Lower lobe of right lung (tissue), 2 donors: ENCODE results near the gene MAPKAPK3. TPM values are rescaled to one million over a fixed set of nuclear protein-coding genes. Genes with fewer than 3 reads are reported as not detected.

Experiments
- ATAC-seq, 2 donors: fragments of 200-7000 bp; cut with Tn5 transposase; one replicate each; pipeline ENCODE4 v1.9.1; 2020 to 2022; ENCODE audit warnings: mild to moderate bottlenecking in 2 of 2, moderate library complexity in 2 of 2
- DNase-seq: peaks from one replicate; pipeline ENCODE4 v3.0.0-alpha.2; 2020
- H3K27ac ChIP-seq: fragments of 200-600 bp; one replicate; pipeline ENCODE4 v1.8.0; 2022
- H3K27me3 ChIP-seq: fragments of 200-600 bp; one replicate; pipeline ENCODE4 v1.8.0; 2022; ENCODE audit warnings: low read depth
- H3K36me3 ChIP-seq: fragments of 200-600 bp; one replicate; pipeline ENCODE4 v1.8.0; 2022; ENCODE audit warnings: mild to moderate bottlenecking
- H3K4me1 ChIP-seq: fragments of 200-600 bp; one replicate; pipeline ENCODE4 v1.8.0; 2022
- H3K4me3 ChIP-seq: fragments of 200-600 bp; one replicate; pipeline ENCODE4 v1.8.0; 2022; ENCODE audit warnings: mild to moderate bottlenecking
- H3K9me3 ChIP-seq: fragments of 200-600 bp; one replicate; pipeline ENCODE4 v1.8.0; 2022
- CTCF ChIP-seq: fragments of 200-600 bp; IDR thresholded peaks from one replicate; pipeline ENCODE4 v1.8.0; 2022; ENCODE audit warnings: antibody characterized with exemption, mild to moderate bottlenecking
- intact Hi-C: fragments of 100-400 bp; cut with DNase I; formaldehyde crosslinking; loops from one replicate; pipeline ENCODE4 v1.11.0; 2022
- total RNA-seq: library from RNA; stranded (reverse); fragmentation: NEBNext Ultra II Directional; extraction: Animal tissue kit (Norgen Biotek cat#: 25700); gene quantifications from one replicate; pipeline ENCODE4 v1.2.1, GENCODE V29; 2021
- donor health status: DM: no; HTN: yes; CAD: no; lungs with severe emphysema.

MAPKAPK3 gene
- total RNA-seq, 1 donor from 2014 or later: 68.6 TPM

- DNase-seq (peak; percentile 42), ATAC-seq (no peak)
- H3K27ac ChIP-seq: peak overlapping the region; percentile 91
- intact Hi-C loops: no loop called here
- peaks cover 96% of the 10 kb centered on the region for H3K4me1 ChIP-seq
- no peaks in the 10 kb centered on the region for H3K9me3 ChIP-seq
- H3K36me3 ChIP-seq: peaks cover 45% of the 10 kb centered on the region
- H3K4me3 ChIP-seq: peak overlapping the region; percentile 83
- no peak for TF ChIP-seq CTCF
- no peaks in the 10 kb centered on the region for H3K27me3 ChIP-seq
These were observed 10.4 kb upstream of the MAPKAPK3 start for GRCh38 chr3:50606596-50606995.

GRCh38 chr3:50607271-50608091 lies 9.5 kb upstream of the MAPKAPK3 start:
- DNase-seq (peak; percentile 44), ATAC-seq (no peak)
- intact Hi-C loops: no loop called here
- Histone ChIP-seq H3K9me3 (no peaks in the 10 kb centered on the region), H3K36me3 (peaks cover 45% of the 10 kb centered on the region), H3K4me1 (peaks cover 91% of the 10 kb centered on the region), H3K4me3 (peak overlapping the region; percentile 83), H3K27me3 (no peaks in the 10 kb centered on the region), H3K27ac (peak overlapping the region; percentile 91)
- TF ChIP-seq CTCF: no peak

GRCh38 chr3:50608278-50608677 lies 8.7 kb upstream of the MAPKAPK3 start:
- Histone ChIP-seq H3K4me1 (peaks cover 91% of the 10 kb centered on the region), H3K27ac (peak overlapping the region; percentile 91), H3K36me3 (peaks cover 45% of the 10 kb centered on the region), H3K9me3 (no peaks in the 10 kb centered on the region), H3K4me3 (peak overlapping the region; percentile 83), H3K27me3 (no peaks in the 10 kb centered on the region)
- DNase-seq (no peak), ATAC-seq (no peak)
- no peak for TF ChIP-seq CTCF
- intact Hi-C loops: no loop called here

- H3K27me3 ChIP-seq: no peaks in the 10 kb centered on the region
- DNase-seq (no peak), ATAC-seq (no peak)
- peaks cover 90% of the 10 kb centered on the region for H3K4me1 ChIP-seq
- intact Hi-C loops: no loop called here
- no peaks in the 10 kb centered on the region for H3K9me3 ChIP-seq
- TF ChIP-seq CTCF: no peak
- H3K4me3 ChIP-seq: peak overlapping the region; percentile 83
- peak overlapping the region; percentile 91 for H3K27ac ChIP-seq
- peaks cover 40% of the 10 kb centered on the region for H3K36me3 ChIP-seq
These were observed 7.7 kb upstream of the MAPKAPK3 start for GRCh38 chr3:50609071-50609762.

GRCh38 chr3:50609763-50610085 lies 7.2 kb upstream of the MAPKAPK3 start:
- DNase-seq (no peak), ATAC-seq (no peak)
- intact Hi-C loops: loop anchor here (5.0 kb wide), 1 partner anchor 37 kb away; no protein-coding TSS in a partner anchor
- H3K36me3 ChIP-seq: peaks cover 35% of the 10 kb centered on the region
- no peaks in the 10 kb centered on the region for H3K9me3 ChIP-seq
- no peaks in the 10 kb centered on the region for H3K27me3 ChIP-seq
- H3K27ac ChIP-seq: peak overlapping the region; percentile 91
- H3K4me3 ChIP-seq: peak overlapping the region; percentile 83
- TF ChIP-seq CTCF: no peak
- H3K4me1 ChIP-seq: peaks cover 85% of the 10 kb centered on the region
